IMR-90 (cell line): ENCODE data around the gene NPR2. TPM values are rescaled to one million over a fixed set of nuclear protein-coding genes. Genes with fewer than 3 reads are reported as not detected.
A peak's percentile ranks its signal among the peaks of the same experiment; 100 is the strongest.

Experiments
- ATAC-seq: fragments of 200-7000 bp; cut with Tn5 transposase; 2 replicates; pipeline ENCODE4 v1.9.1; 2020; ENCODE audit warnings: low read depth, mild to moderate bottlenecking, moderate library complexity
- BruUV-seq: library from RNA; stranded (reverse); fragments of 400-500 nt; replicated peaks from 2 replicates; lab custom pipeline; 2021; lab: Mats Ljungman, UMichigan
- CTCF ChIA-PET: fragments of 300-600 bp; formaldehyde crosslinking; extraction: SDS; loops from one replicate; lab custom pipeline; 2021; ENCODE audit warnings: antibody characterized with exemption; lab: Yijun Ruan, JAX
- POLR2A ChIA-PET: fragments of 300-600 bp; sonication (Branson Sonifier 250); formaldehyde crosslinking; loops from one replicate; lab custom pipeline; 2022; ENCODE audit warnings: antibody characterized with exemption; ENCODE audit not compliant: unreplicated experiment; lab: Charles Lee
- DNase-seq: peaks from one replicate; pipeline ENCODE4 v3.0.0; 2013
- H2AFZ ChIP-seq: replicated peaks from 2 replicates; pipeline ENCODE3; 2013; ENCODE audit warnings: low read length, mild to moderate bottlenecking; ENCODE audit not compliant: poor library complexity
- H2AK5ac ChIP-seq: 2 replicates; pipeline ENCODE4 v1.6.1; 2013; ENCODE audit warnings: low read depth, low read length, inconsistent platforms
- H2AK9ac ChIP-seq: replicated peaks from 2 replicates; pipeline ENCODE3; 2013; ENCODE audit warnings: mild to moderate bottlenecking, low read depth, low read length, moderate library complexity; ENCODE audit not compliant: poor library complexity
- H2BK120ac ChIP-seq: 2 replicates; pipeline ENCODE4 v1.6.1; 2013; ENCODE audit warnings: low read depth, low read length, inconsistent platforms
- H2BK15ac ChIP-seq: 3 replicates; pipeline ENCODE4 v1.6.1; 2013; ENCODE audit warnings: low read depth, low read length, inconsistent platforms
- H2BK20ac ChIP-seq: 2 replicates; pipeline ENCODE4 v1.6.1; 2013; ENCODE audit warnings: low read depth, mild to moderate bottlenecking, inconsistent platforms, low read length, moderate library complexity
- H2BK5ac ChIP-seq: 2 replicates; pipeline ENCODE4 v1.6.1; 2013; ENCODE audit warnings: mild to moderate bottlenecking, low read depth, low read length, inconsistent platforms; ENCODE audit not compliant: poor library complexity, severe bottlenecking
- H3K14ac ChIP-seq: replicated peaks from 2 replicates; pipeline ENCODE4 v1.6.1; 2013; ENCODE audit warnings: low read depth, low read length, inconsistent platforms
- H3K18ac ChIP-seq: 2 replicates; pipeline ENCODE4 v1.6.1; 2013; ENCODE audit warnings: low read depth, low read length, control low read depth
- H3K23ac ChIP-seq: 2 replicates; pipeline ENCODE4 v1.6.1; 2013; ENCODE audit warnings: low read depth, low read length, inconsistent platforms
- H3K27ac ChIP-seq: 2 replicates; pipeline ENCODE4 v1.5.1; 2013; ENCODE audit warnings: mild to moderate bottlenecking, control low read depth, low read length; ENCODE audit not compliant: insufficient read depth
- H3K27me3 ChIP-seq: 2 replicates; pipeline ENCODE4 v1.6.1; 2013; ENCODE audit warnings: low read length; ENCODE audit not compliant: control insufficient read depth, insufficient read depth
- H3K36me3 ChIP-seq: 2 replicates; pipeline ENCODE4 v1.6.1; 2013; ENCODE audit warnings: low read length, mixed read lengths; ENCODE audit not compliant: control insufficient read depth, insufficient read depth
- H3K4ac ChIP-seq: 2 replicates; pipeline ENCODE4 v1.6.1; 2013; ENCODE audit warnings: low read depth, low read length, inconsistent platforms
- H3K4me1 ChIP-seq: 2 replicates; pipeline ENCODE4 v1.6.1; 2013; ENCODE audit warnings: low read length, mixed read lengths; ENCODE audit not compliant: control insufficient read depth, insufficient read depth
- H3K4me2 ChIP-seq: 2 replicates; pipeline ENCODE4 v1.6.1; 2013; ENCODE audit warnings: low read depth, mild to moderate bottlenecking, control low read depth, low read length, moderate library complexity
- H3K4me3 ChIP-seq: 2 replicates; pipeline ENCODE4 v1.5.1; 2013; ENCODE audit warnings: low read depth, mild to moderate bottlenecking, control low read depth, low read length, moderate library complexity; ENCODE audit not compliant: insufficient read depth
- H3K56ac ChIP-seq: 2 replicates; pipeline ENCODE4 v1.6.1; 2013; ENCODE audit warnings: low read length, inconsistent platforms; ENCODE audit not compliant: insufficient read depth; ENCODE audit errors: extremely low read depth
- H3K79me1 ChIP-seq, 2 experiments: 2 replicates each; pipeline ENCODE4 v1.6.1; 2013; ENCODE audit warnings: low read length in 2 of 2, inconsistent platforms in 1 of 2, low read depth in 1 of 2
- H3K9ac ChIP-seq: 2 replicates; pipeline ENCODE4 v1.6.1; 2013; ENCODE audit warnings: low read depth, low read length, control low read depth
- H3K9me1 ChIP-seq: 2 replicates; pipeline ENCODE4 v1.6.1; 2013; ENCODE audit warnings: low read length, inconsistent platforms; ENCODE audit not compliant: insufficient read depth
- H3K9me3 ChIP-seq: 2 replicates; pipeline ENCODE4 v1.6.1; 2013; ENCODE audit warnings: low read length; ENCODE audit not compliant: control insufficient read depth, insufficient read depth
- H4K20me1 ChIP-seq: 2 replicates; pipeline ENCODE4 v1.6.1; 2013; ENCODE audit warnings: low read length, inconsistent platforms; ENCODE audit not compliant: insufficient read depth
- H4K5ac ChIP-seq: 2 replicates; pipeline ENCODE4 v1.6.1; 2013; ENCODE audit warnings: mild to moderate bottlenecking, low read depth, low read length, control low read depth
- H4K8ac ChIP-seq, 2 experiments: 2 replicates each; pipeline ENCODE4 v1.6.1; 2013; ENCODE audit warnings: low read depth in 2 of 2, low read length in 2 of 2, control low read depth in 1 of 2, inconsistent platforms in 1 of 2
- H4K91ac ChIP-seq: 2 replicates; pipeline ENCODE4 v1.6.1; 2013; ENCODE audit warnings: low read depth, low read length, inconsistent platforms; ENCODE audit not compliant: insufficient read depth
- BHLHE40 ChIP-seq: fragments of 150-350 bp; IDR thresholded peaks from 2 replicates; pipeline ENCODE4 v1.6.1; 2016; ENCODE audit warnings: mild to moderate bottlenecking, low read depth, low read length
- WGBS, 2 experiments: methylation state at CpG; one replicate each; pipeline versions ENCODE4 v1.1.5 to v1.1.7; 2013; ENCODE audit warnings: missing lambda C conversion rate in 2 of 2; ENCODE audit not compliant: insufficient read length in 1 of 2; ENCODE audit errors: extremely low coverage in 2 of 2; 5-methylcytosine and 5-hydroxymethylcytosine counted together
- dilution Hi-C: fragments of 300-500 bp; cut with HindIII; formaldehyde crosslinking; loops from one replicate; pipeline ENCODE4 v1.14.3; 2018; ENCODE audit warnings: low sequenced_read_pairs; ENCODE audit not compliant: unreplicated experiment
- in situ Hi-C: fragments of 300-500 bp; cut with MboI; formaldehyde crosslinking; loops from 3 replicates; pipeline ENCODE4 v1.14.3; 2019; ENCODE audit warnings: low sequenced_read_pairs, inconsistent platforms, mixed read lengths
- intact Hi-C: fragments of 100-400 bp; cut with micrococcal nuclease; formaldehyde crosslinking; loops from 2 replicates; pipeline ENCODE4 v1.10.0; 2022
- polyA plus RNA-seq, 3 experiments: library from polyadenylated mRNA; depleted of rRNA; stranded (reverse); fragments of >200 nt; gene quantifications; 2 replicates each; pipeline ENCODE4 v1.2.3, GENCODE V29; 2012; ENCODE audit warnings: low replicate concordance in 1 of 3
- total RNA-seq: library from RNA; depleted of rRNA; stranded (reverse); fragments of >200 nt; gene quantifications from 2 replicates; pipeline ENCODE4 v1.2.3, GENCODE V29; 2012

Gene NPR2
- total and polyA plus RNA-seq, 2 of the 4 experiments (the other 2 are of a cell fraction), result 5.2 to 35.7 TPM

DNA sequence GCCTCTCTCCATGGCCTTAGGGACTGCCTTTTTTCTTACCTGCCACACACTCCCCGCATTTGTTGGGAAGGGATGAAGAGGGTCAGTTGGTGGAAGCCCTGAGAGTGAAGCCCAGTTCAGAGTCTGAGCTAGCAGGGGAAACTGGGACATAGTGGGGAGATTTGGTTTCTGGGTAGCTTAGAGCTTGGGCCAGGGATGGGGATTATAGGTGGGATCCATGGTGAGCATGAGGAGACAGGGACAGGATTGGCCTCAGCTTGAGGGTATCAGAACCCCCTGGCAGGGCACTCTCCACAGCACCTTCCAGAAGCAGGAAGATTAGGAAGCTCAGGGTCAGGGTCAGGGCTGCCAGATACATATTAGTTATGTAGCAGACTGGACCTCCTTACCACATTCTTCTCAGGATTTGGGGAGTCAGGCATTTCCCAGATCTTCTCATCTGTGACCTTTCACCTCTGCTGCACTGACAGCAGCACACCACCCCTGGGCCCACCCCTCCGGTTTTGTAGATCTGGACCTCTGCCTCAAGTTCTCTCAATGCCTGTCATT lies 61.0 kb downstream of the NPR2 start:
- Histone ChIP-seq H2BK15ac (no peak overlapping the region), H4K5ac (no peak overlapping the region), H2AFZ (no peak overlapping the region), H4K20me1 (no peaks in the 10 kb centered on the region), H3K27me3 (no peaks in the 10 kb centered on the region; the same call in 1 of the 2 replicates), H3K9me1 (peaks cover under 1% of the 10 kb centered on the region; the same call in 1 of the 2 replicates), H3K9me3 (no peaks in the 10 kb centered on the region), H3K18ac (no peak overlapping the region), H3K23ac (no peak overlapping the region), H3K9ac (no peak overlapping the region), H3K14ac (no peak overlapping the region), H3K4me3 (no peak overlapping the region), H3K27ac (no peak overlapping the region), H3K4me1 (peaks cover 3% of the 10 kb centered on the region; the same call in 1 of the 2 replicates), H2BK120ac (no peak overlapping the region), H3K79me1 (no peaks in the 10 kb centered on the region), H3K56ac (no peak overlapping the region), H2AK5ac (no peak overlapping the region), H3K4me2 (no peak overlapping the region), H4K91ac (no peak overlapping the region), H3K36me3 (peaks cover 3% of the 10 kb centered on the region; the same call in 1 of the 2 replicates), H4K8ac (no peak overlapping the region), H2AK9ac (peak overlapping the region; percentile 15), H2BK20ac (no peak overlapping the region), H2BK5ac (no peak overlapping the region), H3K4ac (no peak overlapping the region)
- ATAC-seq (no peak), DNase-seq (no peak)
- dilution Hi-C loops, result no loop called here
- CTCF ChIA-PET, result no interaction called here
- POLR2A ChIA-PET, result no interaction called here
- 100% methylated on average over 1 of the region's 2 CpGs; no CpG with 5 or more reads in 1 of the 2 experiments for WGBS, 2 experiments
- no peak for TF ChIP-seq BHLHE40
- no TSS peak for BruUV-seq
- in situ Hi-C loops, result no loop called here
- intact Hi-C loops, result no loop called here
